Measurements from ENCODE around the gene PPM1D.

Gene PPM1D

DNA sequence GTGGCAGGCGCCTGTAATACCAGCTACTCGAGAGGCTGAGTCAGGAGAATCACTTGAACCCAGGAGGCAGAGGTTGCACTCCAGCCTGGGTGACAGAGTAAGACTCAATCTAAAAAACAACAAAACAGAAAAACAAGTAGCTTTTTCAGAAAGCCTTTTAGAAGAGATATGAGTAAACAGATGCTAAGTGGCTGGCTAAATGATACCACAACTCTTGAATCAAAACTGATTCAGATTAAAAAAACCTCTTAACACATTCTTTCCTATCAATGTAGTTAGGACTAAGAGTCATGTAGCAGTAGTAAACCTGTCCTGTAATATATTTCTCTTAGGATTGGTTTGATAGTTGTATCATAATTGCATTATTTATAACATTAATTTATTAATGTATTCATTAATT, 23.0 kb downstream of the PPM1D start:
- TF ChIP-seq RAD21 (IDR thresholded peaks at IDR 0.05; ENCODE audit: low read depth) (no peak), CREB1 (IDR thresholded peaks at IDR 0.05; ENCODE audit: low read depth) (no peak), EGR1 (IDR thresholded peaks at IDR 0.05) (no peak), ZBTB7A (IDR thresholded peaks at IDR 0.05; ENCODE audit: low read depth) (no peak), YY1 (IDR thresholded peaks at IDR 0.05; ENCODE audit: low read depth) (no peak), NFIC (IDR thresholded peaks at IDR 0.05) (no peak), TCF12 (IDR thresholded peaks at IDR 0.05; ENCODE audit: low read depth) (no peak), EP300 (IDR thresholded peaks at IDR 0.05; ENCODE audit: borderline replicate concordance) (no peak), FOXM1 (IDR thresholded peaks at IDR 0.05; ENCODE audit: borderline replicate concordance, low read depth) (no peak), TEAD4 (IDR thresholded peaks at IDR 0.05) (no peak), TAF1 (IDR thresholded peaks at IDR 0.05; ENCODE audit: low read depth) (no peak), CEBPB (IDR thresholded peaks at IDR 0.05) (no peak)
- TF ChIP-seq, protein P1, sequence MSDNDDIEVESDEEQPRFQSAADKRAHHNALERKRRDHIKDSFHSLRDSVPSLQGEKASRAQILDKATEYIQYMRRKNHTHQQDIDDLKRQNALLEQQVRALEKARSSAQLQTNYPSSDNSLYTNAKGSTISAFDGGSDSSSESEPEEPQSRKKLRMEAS (IDR thresholded peaks at IDR 0.05): no peak
- TF ChIP-seq, protein P2, sequence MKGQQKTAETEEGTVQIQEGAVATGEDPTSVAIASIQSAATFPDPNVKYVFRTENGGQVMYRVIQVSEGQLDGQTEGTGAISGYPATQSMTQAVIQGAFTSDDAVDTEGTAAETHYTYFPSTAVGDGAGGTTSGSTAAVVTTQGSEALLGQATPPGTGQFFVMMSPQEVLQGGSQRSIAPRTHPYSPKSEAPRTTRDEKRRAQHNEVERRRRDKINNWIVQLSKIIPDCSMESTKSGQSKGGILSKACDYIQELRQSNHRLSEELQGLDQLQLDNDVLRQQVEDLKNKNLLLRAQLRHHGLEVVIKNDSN (IDR thresholded peaks at IDR 0.05): no peak
- TF ChIP-seq, protein P3, sequence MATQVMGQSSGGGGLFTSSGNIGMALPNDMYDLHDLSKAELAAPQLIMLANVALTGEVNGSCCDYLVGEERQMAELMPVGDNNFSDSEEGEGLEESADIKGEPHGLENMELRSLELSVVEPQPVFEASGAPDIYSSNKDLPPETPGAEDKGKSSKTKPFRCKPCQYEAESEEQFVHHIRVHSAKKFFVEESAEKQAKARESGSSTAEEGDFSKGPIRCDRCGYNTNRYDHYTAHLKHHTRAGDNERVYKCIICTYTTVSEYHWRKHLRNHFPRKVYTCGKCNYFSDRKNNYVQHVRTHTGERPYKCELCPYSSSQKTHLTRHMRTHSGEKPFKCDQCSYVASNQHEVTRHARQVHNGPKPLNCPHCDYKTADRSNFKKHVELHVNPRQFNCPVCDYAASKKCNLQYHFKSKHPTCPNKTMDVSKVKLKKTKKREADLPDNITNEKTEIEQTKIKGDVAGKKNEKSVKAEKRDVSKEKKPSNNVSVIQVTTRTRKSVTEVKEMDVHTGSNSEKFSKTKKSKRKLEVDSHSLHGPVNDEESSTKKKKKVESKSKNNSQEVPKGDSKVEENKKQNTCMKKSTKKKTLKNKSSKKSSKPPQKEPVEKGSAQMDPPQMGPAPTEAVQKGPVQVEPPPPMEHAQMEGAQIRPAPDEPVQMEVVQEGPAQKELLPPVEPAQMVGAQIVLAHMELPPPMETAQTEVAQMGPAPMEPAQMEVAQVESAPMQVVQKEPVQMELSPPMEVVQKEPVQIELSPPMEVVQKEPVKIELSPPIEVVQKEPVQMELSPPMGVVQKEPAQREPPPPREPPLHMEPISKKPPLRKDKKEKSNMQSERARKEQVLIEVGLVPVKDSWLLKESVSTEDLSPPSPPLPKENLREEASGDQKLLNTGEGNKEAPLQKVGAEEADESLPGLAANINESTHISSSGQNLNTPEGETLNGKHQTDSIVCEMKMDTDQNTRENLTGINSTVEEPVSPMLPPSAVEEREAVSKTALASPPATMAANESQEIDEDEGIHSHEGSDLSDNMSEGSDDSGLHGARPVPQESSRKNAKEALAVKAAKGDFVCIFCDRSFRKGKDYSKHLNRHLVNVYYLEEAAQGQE (IDR thresholded peaks at IDR 0.05; ENCODE audit: low read depth): no peak

DNA sequence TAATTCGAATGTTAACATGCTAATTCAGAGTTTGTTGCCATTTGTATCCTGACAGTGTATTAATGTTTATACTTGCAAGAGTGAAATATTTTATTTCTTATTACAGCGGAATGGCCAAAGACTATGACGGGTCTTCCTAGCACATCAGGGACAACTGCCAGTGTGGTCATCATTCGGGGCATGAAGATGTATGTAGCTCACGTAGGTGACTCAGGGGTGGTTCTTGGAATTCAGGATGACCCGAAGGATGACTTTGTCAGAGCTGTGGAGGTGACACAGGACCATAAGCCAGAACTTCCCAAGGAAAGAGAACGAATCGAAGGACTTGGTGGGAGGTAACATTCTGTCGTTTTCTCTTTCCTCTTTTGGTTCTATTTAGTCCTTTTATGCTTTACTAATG, 23.4 kb downstream of the PPM1D start:
- TF ChIP-seq EGR1 (IDR thresholded peaks at IDR 0.05): no peak
- no peak for TF ChIP-seq RAD21 (IDR thresholded peaks at IDR 0.05; ENCODE audit: low read depth)
- TF ChIP-seq NFIC (IDR thresholded peaks at IDR 0.05): no peak
- TF ChIP-seq, protein P1 (IDR thresholded peaks at IDR 0.05): no peak
- no peak for TF ChIP-seq CREB1 (IDR thresholded peaks at IDR 0.05; ENCODE audit: low read depth)
- TF ChIP-seq, protein P3 (IDR thresholded peaks at IDR 0.05; ENCODE audit: low read depth): no peak
- TF ChIP-seq CEBPB (IDR thresholded peaks at IDR 0.05): no peak
- TF ChIP-seq EP300 (IDR thresholded peaks at IDR 0.05; ENCODE audit: borderline replicate concordance): no peak
- TF ChIP-seq TEAD4 (IDR thresholded peaks at IDR 0.05): no peak
- TF ChIP-seq, protein P2 (IDR thresholded peaks at IDR 0.05): no peak
- no peak for TF ChIP-seq FOXM1 (IDR thresholded peaks at IDR 0.05; ENCODE audit: borderline replicate concordance, low read depth)
- TF ChIP-seq TAF1 (IDR thresholded peaks at IDR 0.05; ENCODE audit: low read depth): no peak
- TF ChIP-seq TCF12 (IDR thresholded peaks at IDR 0.05; ENCODE audit: low read depth): no peak
- TF ChIP-seq YY1 (IDR thresholded peaks at IDR 0.05; ENCODE audit: low read depth): no peak
- TF ChIP-seq ZBTB7A (IDR thresholded peaks at IDR 0.05; ENCODE audit: low read depth): no peak

DNA sequence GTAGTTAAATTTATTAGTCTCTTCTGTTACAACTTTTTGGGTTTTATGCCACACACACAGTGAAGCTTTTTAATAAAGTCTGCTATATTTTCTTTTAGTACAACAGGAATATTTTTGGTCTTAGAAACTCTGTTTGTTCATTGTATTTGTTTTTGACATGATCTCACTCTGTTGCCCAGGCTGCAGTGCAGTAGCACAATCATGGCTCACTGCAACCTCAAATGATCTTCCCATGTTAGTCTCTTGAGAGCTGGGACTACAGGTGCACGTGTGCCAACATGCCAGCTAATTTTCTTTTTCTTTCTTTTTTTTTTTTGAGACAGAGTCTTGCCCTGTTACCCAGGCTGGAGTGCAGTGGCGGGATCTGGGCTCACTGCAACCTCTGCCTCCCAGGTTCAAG, 27.1 kb downstream of the PPM1D start:
- TF ChIP-seq, protein P1 (IDR thresholded peaks at IDR 0.05): no peak
- TF ChIP-seq TCF12 (IDR thresholded peaks at IDR 0.05; ENCODE audit: low read depth): no peak

DNA sequence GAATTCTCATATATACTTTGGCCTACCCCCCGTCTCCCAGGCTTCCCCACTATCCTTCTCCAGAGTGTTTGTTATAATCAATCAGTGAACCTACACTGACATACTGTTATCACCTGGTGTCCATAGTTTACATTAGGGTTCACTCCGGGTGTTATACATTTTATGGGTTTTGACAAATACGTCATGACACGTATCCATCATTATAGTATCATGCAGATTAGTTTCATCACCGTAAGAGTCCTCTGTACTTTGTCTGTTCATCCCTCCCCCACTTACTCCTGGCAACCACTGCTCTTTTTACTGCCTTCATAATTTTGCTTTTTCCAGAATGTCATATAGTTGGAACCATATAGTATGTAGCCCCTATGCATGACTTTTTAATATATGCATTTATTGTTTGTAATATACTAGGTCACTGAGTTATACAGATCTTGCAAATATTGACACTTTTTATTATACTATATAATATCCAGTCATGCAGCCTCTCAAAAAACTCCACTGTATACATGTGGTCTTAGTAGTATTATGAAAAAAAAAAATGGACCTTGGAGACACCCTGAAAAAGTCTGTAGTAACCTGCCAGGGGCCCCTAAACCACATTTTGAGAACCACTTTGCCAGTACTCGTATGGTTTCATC, 28.4 kb downstream of the PPM1D start:
- TF ChIP-seq FOXM1 (IDR thresholded peaks at IDR 0.05; ENCODE audit: borderline replicate concordance, low read depth) (no peak), NFIC (IDR thresholded peaks at IDR 0.05) (no peak), TCF12 (IDR thresholded peaks at IDR 0.05; ENCODE audit: low read depth) (no peak)
- TF ChIP-seq, protein P1 (IDR thresholded peaks at IDR 0.05): no peak

DNA sequence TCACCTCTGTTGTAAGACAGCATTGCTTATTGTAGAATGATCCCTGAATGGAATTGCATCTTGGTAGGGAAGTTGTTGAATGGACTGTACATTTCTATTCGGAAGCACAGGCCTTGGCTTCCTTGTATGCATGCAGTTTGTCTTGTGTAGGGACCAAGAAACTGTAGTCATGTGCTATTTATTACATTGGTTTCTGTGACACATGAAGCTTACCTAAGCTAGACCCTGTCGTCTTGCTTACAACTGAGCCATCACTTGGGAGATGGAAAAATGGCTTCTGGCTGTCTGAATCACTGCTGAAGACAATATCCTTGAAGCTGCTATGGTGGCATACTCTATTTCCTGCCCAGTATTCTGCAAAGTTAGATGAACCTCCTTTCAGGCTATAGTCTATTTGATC, 29.1 kb downstream of the PPM1D start:
- no peak for TF ChIP-seq EGR1 (IDR thresholded peaks at IDR 0.05)
- no peak for TF ChIP-seq TCF12 (IDR thresholded peaks at IDR 0.05; ENCODE audit: low read depth)
- no peak for TF ChIP-seq CEBPB (IDR thresholded peaks at IDR 0.05)
- TF ChIP-seq YY1 (IDR thresholded peaks at IDR 0.05; ENCODE audit: low read depth): no peak

DNA sequence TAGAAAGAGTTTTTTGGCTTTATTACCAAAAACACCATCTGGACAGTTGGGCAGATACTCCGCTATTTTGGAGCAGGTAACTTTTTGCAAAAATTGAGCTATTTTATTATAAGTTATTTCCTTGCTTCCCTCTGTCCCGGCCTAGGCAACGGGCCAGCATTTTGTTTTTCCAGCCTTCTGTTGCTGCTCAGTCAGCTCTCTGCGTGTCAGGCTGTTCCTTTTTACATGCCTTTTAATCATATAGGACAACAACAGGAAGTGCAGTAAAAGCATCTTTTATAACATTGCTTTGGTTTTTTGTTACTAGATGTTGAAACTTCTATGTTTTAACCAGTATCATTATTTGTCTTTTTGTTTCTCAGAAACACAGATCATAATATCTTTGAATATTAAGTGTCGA, 30.4 kb downstream of the PPM1D start:
- TF ChIP-seq ZBTB7A (IDR thresholded peaks at IDR 0.05; ENCODE audit: low read depth): no peak
- no peak for TF ChIP-seq RAD21 (IDR thresholded peaks at IDR 0.05; ENCODE audit: low read depth)
- no peak for TF ChIP-seq TCF12 (IDR thresholded peaks at IDR 0.05; ENCODE audit: low read depth)
- TF ChIP-seq YY1 (IDR thresholded peaks at IDR 0.05; ENCODE audit: low read depth): no peak
- TF ChIP-seq, protein P3 (IDR thresholded peaks at IDR 0.05; ENCODE audit: low read depth): no peak
- TF ChIP-seq FOXM1 (IDR thresholded peaks at IDR 0.05; ENCODE audit: borderline replicate concordance, low read depth): no peak
- TF ChIP-seq, protein P1 (IDR thresholded peaks at IDR 0.05): no peak
- no peak for TF ChIP-seq CREB1 (IDR thresholded peaks at IDR 0.05; ENCODE audit: low read depth)
- TF ChIP-seq, protein P2 (IDR thresholded peaks at IDR 0.05): no peak
- no peak for TF ChIP-seq TAF1 (IDR thresholded peaks at IDR 0.05; ENCODE audit: low read depth)
- TF ChIP-seq NFIC (IDR thresholded peaks at IDR 0.05): no peak
- no peak for TF ChIP-seq CEBPB (IDR thresholded peaks at IDR 0.05)
- TF ChIP-seq EGR1 (IDR thresholded peaks at IDR 0.05): no peak
- TF ChIP-seq TEAD4 (IDR thresholded peaks at IDR 0.05): no peak
- TF ChIP-seq EP300 (IDR thresholded peaks at IDR 0.05; ENCODE audit: borderline replicate concordance): no peak
